GM21526 (cell line): Measurements from ENCODE around the gene FAM171A2.

Experiments
- ATAC-seq: cut with Tn5 transposase; IDR thresholded peaks from one replicate; pipeline ENCODE4 v1.9.1; 2021; ENCODE audit warnings: moderate library complexity; ENCODE audit not compliant: unreplicated experiment, low FRiP score

The FAM171A2 gene

DNA sequence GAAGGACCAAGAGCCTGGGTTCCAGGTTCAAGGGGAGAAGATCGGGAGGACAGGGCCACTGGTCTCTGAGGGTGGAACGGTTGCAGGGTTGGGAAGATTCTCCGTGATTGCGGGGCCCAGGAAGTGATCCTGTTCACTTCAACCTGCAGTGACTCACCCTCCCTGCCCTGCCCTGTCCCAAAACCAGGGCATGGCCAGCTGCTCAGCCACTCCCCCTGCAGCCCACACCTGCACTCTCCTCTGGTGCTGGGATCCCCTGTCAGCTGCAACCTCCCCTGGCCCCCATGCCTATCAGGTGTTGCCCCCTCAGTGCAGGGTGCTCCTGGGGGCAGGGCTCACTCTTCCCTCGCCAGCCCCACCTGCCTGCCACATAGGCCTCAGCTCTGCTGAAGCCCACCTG is 54.2 kb downstream of the FAM171A2 start:
- ATAC-seq: no peak

DNA sequence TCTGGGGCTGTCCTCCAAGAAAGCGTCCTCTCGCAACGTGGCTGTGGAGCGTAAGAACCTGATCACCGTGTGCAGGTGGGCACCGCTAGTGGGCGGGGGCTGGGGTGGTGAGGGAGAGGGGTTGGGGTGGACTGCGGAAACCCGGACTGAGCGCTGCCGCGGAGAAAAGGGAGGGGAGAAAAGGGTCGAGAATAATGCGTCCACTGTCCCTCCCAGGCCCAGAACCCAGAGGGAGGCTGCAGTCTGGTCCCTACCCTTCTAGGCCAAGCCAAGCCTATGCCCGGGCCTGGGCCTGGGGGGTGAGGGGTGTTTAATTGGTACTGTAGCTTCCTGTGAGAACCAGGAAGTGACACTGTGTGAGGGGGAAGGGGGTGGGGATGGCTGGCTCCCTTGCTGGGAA is 54.8 kb downstream of the FAM171A2 start:
- no peak for ATAC-seq

DNA sequence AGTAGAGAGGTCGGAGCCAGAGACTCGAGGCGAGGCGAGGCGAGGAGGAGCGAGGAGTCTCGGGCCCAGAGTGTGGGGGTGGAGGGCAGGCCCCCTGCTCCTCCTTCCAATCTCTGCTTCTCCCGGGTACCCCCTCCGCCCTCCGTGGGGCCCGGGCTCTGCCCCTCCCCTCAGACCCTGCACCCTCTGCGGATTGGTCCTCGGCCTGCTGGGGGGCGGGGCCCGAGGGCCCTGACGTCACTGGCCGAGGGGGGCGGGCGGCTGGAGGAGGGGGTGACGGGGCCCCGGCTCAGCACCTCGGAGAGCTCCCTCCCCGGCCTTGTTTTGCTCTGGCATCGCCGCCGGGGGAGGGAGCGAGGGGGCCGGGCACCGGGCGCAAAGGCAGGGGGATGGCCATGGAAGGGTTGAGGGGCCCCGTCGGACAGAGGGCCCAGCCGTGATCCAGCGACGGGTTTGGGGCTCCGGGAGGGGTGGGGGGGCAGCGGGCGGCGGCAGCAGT is 55.3 kb downstream of the FAM171A2 start, which contains the start of gene RUNDC3A:
RUNDC3A (plus strand) TSS at position 282 of the 499 bp plus-strand sequence. CDS start 232 bp downstream, outside the sequence.
- no peak for ATAC-seq

DNA sequence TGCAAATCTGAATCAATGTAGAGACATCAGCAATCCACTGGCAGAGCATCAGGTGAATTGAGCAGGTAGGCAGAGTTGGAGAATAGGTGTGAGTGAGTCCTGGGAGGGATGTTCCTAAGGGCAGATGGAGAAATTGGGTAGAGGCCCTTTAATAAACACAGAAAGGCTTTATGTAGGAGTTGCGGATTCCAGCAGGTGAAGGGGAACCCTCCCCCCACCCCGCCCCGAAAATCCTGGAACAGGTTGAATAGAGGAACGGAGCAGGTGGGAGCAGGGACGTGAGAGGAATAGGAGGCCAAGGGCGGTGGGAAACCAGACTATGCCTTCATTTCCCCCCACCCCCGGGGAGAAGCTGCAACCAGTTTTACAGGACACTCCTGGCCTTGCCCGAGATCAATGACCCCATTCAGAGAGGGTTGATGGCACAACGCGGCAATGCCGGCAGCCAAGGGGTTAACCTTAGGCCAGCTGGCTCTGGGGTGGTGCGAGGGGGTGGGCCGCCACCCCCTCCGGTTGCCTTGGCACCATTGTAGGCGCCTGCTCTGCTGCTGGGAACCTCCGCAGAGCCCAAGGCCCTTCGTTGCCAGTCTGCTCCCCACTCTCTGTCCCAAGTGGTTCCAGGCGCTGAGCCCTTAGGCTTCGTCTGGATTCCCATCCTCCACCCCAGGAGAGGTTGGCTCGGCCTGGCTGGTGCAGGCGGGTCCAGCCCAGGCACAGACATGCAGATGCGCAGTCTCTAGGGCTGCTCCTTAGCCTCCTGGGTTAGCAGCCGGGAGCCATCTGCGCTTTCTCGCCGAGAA is 56.1 kb downstream of the FAM171A2 start:
- no peak for ATAC-seq

DNA sequence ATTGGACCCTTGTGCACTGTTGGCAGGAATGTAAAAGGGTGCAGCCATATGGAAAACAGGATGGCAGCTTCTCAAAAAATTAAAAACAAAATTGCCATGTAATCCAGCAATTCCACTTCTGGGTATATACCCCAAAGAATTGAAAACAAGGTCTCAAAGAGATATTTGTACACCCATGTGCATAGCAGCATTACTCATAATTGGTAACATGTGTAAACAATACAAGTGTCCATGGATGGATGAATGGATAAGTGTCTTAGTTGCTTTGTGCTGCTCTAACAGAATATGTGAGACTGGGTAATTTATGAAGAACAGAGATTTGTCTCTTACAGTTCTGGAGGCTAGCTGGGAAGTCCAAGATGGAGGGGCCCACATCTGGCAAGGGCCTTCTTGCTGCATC is 59.0 kb downstream of the FAM171A2 start:
- no peak for ATAC-seq
